Kidney glomerular epithelial cell (primary cell): ENCODE results near the gene LMTK2.
A peak's percentile ranks its signal among the peaks of the same experiment; 100 is the strongest.

ENCODE experiments used
- DNase-seq: peaks from one replicate; lab custom pipeline; 2025; lab: John Stamatoyannopoulos, UW

The LMTK2 gene

GRCh38 chr7:98137134-98137825, 30.6 kb downstream of the LMTK2 start:
- DNase-seq = no peak

GRCh38 chr7:98137826-98138151, 31.1 kb downstream of the LMTK2 start:
- DNase-seq = no peak

GRCh38 chr7:98138672-98139071, 32.0 kb downstream of the LMTK2 start:
- DNase-seq = no peak

- DNase-seq = no peak
Measured at GRCh38 chr7:98142658-98143057, 36.0 kb downstream of the LMTK2 start.

- DNase-seq = no peak
Measured at GRCh38 chr7:98148607-98149006, 41.9 kb downstream of the LMTK2 start.

GRCh38 chr7:98149116-98149692, 42.5 kb downstream of the LMTK2 start:
- DNase-seq = no peak

- no peak for DNase-seq
Measured at GRCh38 chr7:98151884-98152283, 45.2 kb downstream of the LMTK2 start.

- DNase-seq = no peak
Measured at GRCh38 chr7:98156700-98157099, 50.0 kb downstream of the LMTK2 start.

GRCh38 chr7:98157761-98158160, 51.1 kb downstream of the LMTK2 start:
- no peak for DNase-seq

- DNase-seq = no peak
Measured at GRCh38 chr7:98162758-98163157, 56.1 kb downstream of the LMTK2 start.

- no peak for DNase-seq
Measured at GRCh38 chr7:98163269-98163668, 56.6 kb downstream of the LMTK2 start.

GRCh38 chr7:98163704-98164494, 57.2 kb downstream of the LMTK2 start:
- DNase-seq = peak; percentile 87

- peak; percentile 10 for DNase-seq
Measured at GRCh38 chr7:98165827-98166667, 59.4 kb downstream of the LMTK2 start.

- DNase-seq = no peak
Measured at GRCh38 chr7:98166668-98166970, 60.0 kb downstream of the LMTK2 start.

GRCh38 chr7:98167653-98168052, 61.0 kb downstream of the LMTK2 start:
- no peak for DNase-seq

GRCh38 chr7:98168181-98168903, 61.7 kb downstream of the LMTK2 start:
- DNase-seq = peak; percentile 51

GRCh38 chr7:98168904-98169621, 62.4 kb downstream of the LMTK2 start:
- DNase-seq = no peak

GRCh38 chr7:98170966-98171365, 64.3 kb downstream of the LMTK2 start:
- DNase-seq = no peak

GRCh38 chr7:98171449-98171848, 64.8 kb downstream of the LMTK2 start:
- no peak for DNase-seq

- no peak for DNase-seq
Measured at GRCh38 chr7:98174334-98175259, 67.9 kb downstream of the LMTK2 start.
